Heart right ventricle (tissue), 16 donors: ENCODE results near the gene C17orf67. TPM values are rescaled to one million over a fixed set of nuclear protein-coding genes. Genes with fewer than 3 reads are reported as not detected.

ENCODE experiments used
- ATAC-seq, 8 donors: fragments of 200-7000 bp; cut with Tn5 transposase; one replicate each; pipeline ENCODE4 v1.9.1; 2020; ENCODE audit warnings: mild to moderate bottlenecking in 8 of 8, moderate library complexity in 8 of 8, moderate number of reproducible peaks in 1 of 8
- DNase-seq, 2 donors: peaks; one replicate each; pipeline ENCODE4 v3.0.0-alpha.2; 2020
- H3K27ac ChIP-seq, 10 donors: fragments of 200-600 bp; sonication (generic) in 2 of 10; one replicate each; pipeline versions ENCODE4 v1.5.0 to v1.8.0; 2020 to 2022; ENCODE audit warnings: mild to moderate bottlenecking in 3 of 10
- H3K27me3 ChIP-seq, 7 donors: fragments of 200-600 bp; one replicate each; pipeline ENCODE4 v1.8.0; 2021 to 2022; ENCODE audit warnings: mild to moderate bottlenecking in 2 of 7
- H3K36me3 ChIP-seq, 9 donors: fragments of 200-600 bp; sonication (generic) in 1 of 9; one replicate each; pipeline versions ENCODE4 v1.5.0 to v1.8.0; 2020 to 2022; ENCODE audit warnings: mild to moderate bottlenecking in 2 of 9
- H3K4me1 ChIP-seq, 9 donors: fragments of 200-600 bp; sonication (generic) in 1 of 9; one replicate each; pipeline versions ENCODE4 v1.5.0 to v1.8.0; 2020 to 2022; ENCODE audit warnings: mild to moderate bottlenecking in 4 of 9
- H3K4me3 ChIP-seq, 10 donors: fragments of 200-600 bp; sonication (generic) in 2 of 10; one replicate each; pipeline versions ENCODE4 v1.5.0 to v1.8.0; 2020 to 2022; ENCODE audit warnings: mild to moderate bottlenecking in 7 of 10, moderate library complexity in 2 of 10
- H3K9me3 ChIP-seq, 11 donors: fragments of 200-600 bp in 10 of 11; sonication (generic) in 2 of 11; one replicate each; pipeline versions ENCODE4 v1.5.0 to v1.8.0; 2013 to 2022; ENCODE audit warnings: mild to moderate bottlenecking in 2 of 11, control low read depth in 1 of 11, moderate library complexity in 1 of 11
- CTCF ChIP-seq, 9 donors: fragments of 200-600 bp; sonication (generic) in 2 of 9; IDR thresholded peaks; one replicate each; pipeline versions ENCODE4 v1.5.0 to v1.8.0; 2021 to 2022; ENCODE audit warnings: antibody characterized with exemption in 9 of 9, mild to moderate bottlenecking in 5 of 9, moderate library complexity in 1 of 9
- WGBS, 2 donors: extraction: QIAGEN DNeasy Blood & Tissue Kit; methylation state at CpG; one replicate each; pipeline ENCODE4 v1.1.7; 2013; ENCODE audit warnings: inconsistent platforms in 1 of 2; 5-methylcytosine and 5-hydroxymethylcytosine counted together
- intact Hi-C, 10 donors: fragments of 100-400 bp; cut with DNase I; formaldehyde crosslinking; loops; one replicate each; pipeline versions ENCODE4 v1.11.1 to v1.14.2; 2022
- polyA plus RNA-seq, 2 donors: library from polyadenylated mRNA; stranded (reverse); fragments of 200-250 nt; gene quantifications; one replicate each; pipeline ENCODE4 v1.2.3, GENCODE V29; 2013
- total RNA-seq, 10 donors: library from RNA; stranded (reverse); fragmentation: NEBNext Ultra II Directional in 3 of 10; extraction: Animal tissue kit (Norgen Biotek cat#: 25700) in 3 of 10; gene quantifications; one replicate each; pipeline versions ENCODE4 v1.2.1 to v1.2.4, GENCODE V29; 2021 to 2023
- donor health status: Arrhythmogenic right ventricular cardiomyopathy.
- donor health status: ischemic (EF 13 %, LVEDD 7.1; RV severe dilation, severe dysfunction).
- donor health status: healthy with polysubstance abuse.
- donor health status: DM: no; HTN: yes; CAD: no.
- donor health status: DM: no; HTN: no; CAD: no.
- donor health status: ischemic (EF 25% LVEDD 6.9; RV normal size, moderate dysfunction).
- donor health status: ischemic (EF 25% LVEDD 5.7; RV mildly dilated, moderate dysfunction).
- donor health status: healthy.
- donor health status: DM: yes; HTN: yes; CAD: no.
- donor health status: Ischemic cardiomyopathy.
- donor health status: ischemic (EF 35%, LVEDD 5.7; RV mildly dilated, moderate dysfunction).
- donor health status: nonischemic (EF 11% LVEDD 7.7; RV severe dilation, severe dysfunction).
- donor health status: DM: yes; HTN: yes; CAD: no.
- donor health status: PGD.
- donor health status: ischemic (EF 29% LVEDD 5.4; RV normal size, mild dysfunction).
- donor health status: nonischemic (EF 23%, LVEDD 6.1; RV moderate dilation, normal function).

The C17orf67 gene
- total and polyA plus RNA-seq, 12 donors = 0.23 to 2.2 (median 0.91) TPM

GRCh38 chr17:56774650-56775049, 59.1 kb downstream of the C17orf67 start:
- DNase-seq (no peak), ATAC-seq (no peak)
- intact Hi-C loops = loop anchor here in 4 of 10 donors (5.0 to 10.0 kb wide), 3 partner anchors 177 to 182 kb away; partner anchors contain the start of gene NOG (in 3 of the 4)
- Histone ChIP-seq H3K36me3 (no peaks in the 10 kb centered on the region), H3K27ac (no peak overlapping the region), H3K4me3 (no peak overlapping the region), H3K9me3 (no peaks in the 10 kb centered on the region), H3K27me3 (peaks cover 0 to 46% (median 22%) of the 10 kb centered on the region in 7 donors), H3K4me1 (peaks cover 0 to 3% (median 1%) of the 10 kb centered on the region in 9 donors)
- TF ChIP-seq CTCF (IDR thresholded peaks at IDR 0.05) = no peak
- 79 to 83% methylated on average over 2 of the region's 2 CpGs for WGBS, 2 donors

DNA sequence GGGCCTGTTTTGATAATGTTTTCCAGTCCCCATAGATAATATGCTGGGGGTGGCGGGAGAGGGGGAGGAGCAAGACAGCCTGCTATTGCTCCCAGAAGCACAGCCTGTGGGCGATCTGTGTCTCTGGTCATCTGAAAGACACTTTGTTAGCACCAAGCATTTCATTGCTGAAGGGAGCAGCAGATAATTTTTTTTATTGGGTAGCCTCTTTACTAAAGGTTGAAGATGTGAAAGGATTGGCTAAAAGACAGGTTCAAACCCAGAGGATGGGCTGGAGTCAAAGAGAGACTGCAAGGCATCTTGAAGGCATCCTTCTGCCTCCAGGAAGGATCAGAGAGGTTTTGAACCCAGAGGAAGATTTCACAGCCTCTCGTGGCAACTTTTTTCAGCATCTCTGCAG, 60.6 kb downstream of the C17orf67 start:
- Histone ChIP-seq H3K27ac (no peak overlapping the region), H3K27me3 (peaks cover 0 to 33% (median 10%) of the 10 kb centered on the region in 7 donors), H3K4me3 (no peak overlapping the region), H3K4me1 (no peaks in the 10 kb centered on the region), H3K36me3 (no peaks in the 10 kb centered on the region), H3K9me3 (no peaks in the 10 kb centered on the region)
- WGBS, 2 donors = 71 to 81% methylated on average over 3 of the region's 3 CpGs
- no peak for TF ChIP-seq CTCF (IDR thresholded peaks at IDR 0.05)
- ATAC-seq = no peak
- DNase-seq = no peak
- intact Hi-C loops = loop anchor here in 1 of 10 donors (10.0 kb wide), 1 partner anchor 178 kb away; the partner anchor contains the start of gene NOG

- no peak for TF ChIP-seq CTCF (IDR thresholded peaks at IDR 0.05)
- Histone ChIP-seq H3K4me1 (no peaks in the 10 kb centered on the region), H3K4me3 (no peak overlapping the region), H3K36me3 (no peaks in the 10 kb centered on the region), H3K27me3 (peaks cover 0 to 31% (median 5%) of the 10 kb centered on the region in 7 donors), H3K27ac (no peak overlapping the region), H3K9me3 (no peaks in the 10 kb centered on the region)
- DNase-seq (no peak), ATAC-seq (no peak)
- 63 to 66% methylated on average over 8 of the region's 8 CpGs for WGBS, 2 donors
- intact Hi-C loops = loop anchor here in 1 of 10 donors (10.0 kb wide), 1 partner anchor 178 kb away; the partner anchor contains the start of gene NOG
Measured at GRCh38 chr17:56772442-56772841, 61.3 kb downstream of the C17orf67 start.

- Histone ChIP-seq H3K4me3 (no peak overlapping the region), H3K4me1 (no peaks in the 10 kb centered on the region), H3K27me3 (peaks cover 0 to 29% (median 5%) of the 10 kb centered on the region in 7 donors), H3K9me3 (no peaks in the 10 kb centered on the region), H3K27ac (no peak overlapping the region), H3K36me3 (no peaks in the 10 kb centered on the region)
- DNase-seq = no peak
- no peak for ATAC-seq
- TF ChIP-seq CTCF (IDR thresholded peaks at IDR 0.05) = no peak
- 80 to 87% methylated on average over 4 of the region's 4 CpGs for WGBS, 2 donors
- intact Hi-C loops = loop anchor here in 1 of 10 donors (10.0 kb wide), 1 partner anchor 177 kb away; the partner anchor contains the start of gene NOG
Measured at GRCh38 chr17:56771975-56772374, 61.7 kb downstream of the C17orf67 start.
